Transverse colon (tissue), 4 donors: ENCODE results near the gene MUC4. TPM values are rescaled to one million over a fixed set of nuclear protein-coding genes. Genes with fewer than 3 reads are reported as not detected.
"Not testable (repeated sequence)": the region's sequence is repeated elsewhere in the genome, so short reads cannot be mapped to it uniquely, and the experiment has no call there.

ENCODE experiments used
- DNase-seq: peaks from one replicate; pipeline ENCODE4 v3.0.0-alpha.2; 2019
- H3K27ac ChIP-seq, 4 donors: fragments of 200-600 bp; sonication (generic); 2 replicates each; pipeline ENCODE4 v1.5.1; 2016 to 2018; ENCODE audit warnings: inconsistent platforms in 4 of 4
- H3K27me3 ChIP-seq: fragments of 200-600 bp; sonication (generic); 2 replicates; pipeline ENCODE4 v1.5.1; 2017; ENCODE audit warnings: inconsistent platforms
- H3K36me3 ChIP-seq, 4 donors: fragments of 200-600 bp; sonication (generic); 2 replicates each; pipeline ENCODE4 v1.5.1; 2017 to 2019; ENCODE audit warnings: inconsistent platforms in 4 of 4
- H3K4me1 ChIP-seq, 4 donors: fragments of 200-600 bp; sonication (generic); 2 replicates each; pipeline ENCODE4 v1.5.1; 2017 to 2020; ENCODE audit warnings: inconsistent platforms in 4 of 4
- H3K4me3 ChIP-seq, 4 donors: fragments of 200-600 bp; sonication (generic); 1 replicate in 1 of 4; 2 replicates in 3 of 4; pipeline versions ENCODE4 v1.5.1 to v1.6.1; 2017 to 2019; ENCODE audit warnings: inconsistent platforms in 4 of 4
- H3K9me3 ChIP-seq, 2 donors: fragments of 200-600 bp; sonication (generic); 2 replicates each; pipeline ENCODE4 v1.5.1; 2017 to 2019; ENCODE audit warnings: inconsistent platforms in 2 of 2
- EP300 ChIP-seq: sonication (generic); formaldehyde crosslinking; IDR thresholded peaks from one replicate; pipeline ENCODE4 v1.6.1; 2017; ENCODE audit warnings: antibody characterized with exemption, low read depth
- POLR2A ChIP-seq: fragments of 450-650 bp; IDR thresholded peaks from one replicate; pipeline ENCODE4 v1.6.1; 2016; ENCODE audit warnings: antibody characterized with exemption, mild to moderate bottlenecking, moderate library complexity
- POLR2AphosphoS5 ChIP-seq, 3 donors: sonication (generic); formaldehyde crosslinking; IDR thresholded peaks; one replicate each; pipeline ENCODE4 v1.6.1; 2016; ENCODE audit warnings: antibody characterized with exemption in 3 of 3
- WGBS, 2 donors: methylation state at CpG; one replicate each; pipeline ENCODE4 v1.1.5; 2018; ENCODE audit warnings: low coverage in 1 of 2; 5-methylcytosine and 5-hydroxymethylcytosine counted together
- in situ Hi-C, 4 donors: fragments of 200-750 bp; cut with MboI; loops; one replicate each; pipeline versions ENCODE4 v1.15.0 to v1.15.1; 2017; ENCODE audit warnings: low sequenced_read_pairs in 3 of 4, low pct_ligation_motif_present in 1 of 4, low pct_unique_long_range_greater_than_20kb in 1 of 4
- intact Hi-C: fragments of 100-400 bp; cut with DNase I; formaldehyde crosslinking; loops from one replicate; pipeline ENCODE4 v1.15.1; 2023; ENCODE audit warnings: low total_unique reads
- total RNA-seq, 4 donors: library from RNA; depleted of rRNA; stranded (reverse); fragments of >200 nt; gene quantifications; one replicate each; pipeline ENCODE4 v1.1.0, GENCODE V29; 2016
- TF ChIP-seq, protein P1 (sequence below), 5 experiments: fragments of 200-600 bp in 3 of 5; fragments of 450-650 bp in 2 of 5; sonication (generic) in 3 of 5; IDR thresholded peaks; 1 replicate in 2 of 5; 2 replicates in 3 of 5; pipeline ENCODE4 v1.5.1; 2016 to 2017; ENCODE audit warnings: antibody characterized with exemption in 5 of 5, inconsistent platforms in 3 of 5, mild to moderate bottlenecking in 2 of 5, moderate library complexity in 1 of 5

Gene MUC4
- total RNA-seq, 4 donors from 2014 or later, result 111 to 354 (median 170) TPM

DNA sequence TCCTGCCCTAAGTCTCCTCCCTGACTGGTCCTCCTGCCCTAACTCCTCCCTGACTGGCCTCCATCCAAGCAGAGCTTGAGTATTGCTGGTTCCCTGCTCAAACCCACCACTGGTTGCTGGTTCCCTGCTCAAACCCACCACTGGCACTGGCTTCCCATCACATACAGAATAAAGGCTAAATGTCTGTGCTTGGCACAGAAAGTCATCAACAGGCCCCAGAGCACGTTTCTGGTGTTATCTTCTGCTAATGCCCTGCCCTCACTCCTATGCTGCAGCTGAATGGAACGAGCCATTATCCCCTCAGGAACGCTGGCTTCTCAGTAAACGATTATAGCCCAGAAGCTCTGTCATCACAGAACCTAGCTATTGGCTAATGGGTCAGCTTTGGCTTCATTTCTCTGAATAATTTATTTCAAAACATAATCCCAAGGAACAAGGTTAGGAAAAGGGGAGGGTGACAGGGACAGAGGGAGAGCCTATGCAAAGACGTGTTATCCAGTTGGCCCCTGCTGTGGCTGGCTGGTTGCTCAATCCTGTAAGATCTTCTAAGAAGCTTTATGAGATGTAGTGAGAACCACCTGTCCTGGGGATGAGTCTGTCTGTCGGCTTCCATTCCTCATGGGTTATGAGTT lies 97.2 kb downstream of the MUC4 start:
- in situ Hi-C loops (no loop called here), intact Hi-C loops (no loop called here)
- DNase-seq, result no peak
- WGBS, 2 donors, result 81 to 89% methylated on average over 5 to 6 of the region's 6 CpGs
- peaks cover 0 to 24% (median 0%) of the 10 kb centered on the region in 4 donors for H3K36me3 ChIP-seq
- H3K27me3 ChIP-seq, result no peaks in the 10 kb centered on the region
- no peak overlapping the region for H3K27ac ChIP-seq
- no peak overlapping the region for H3K4me3 ChIP-seq
- no peaks in the 10 kb centered on the region for H3K9me3 ChIP-seq
- TF ChIP-seq EP300 (no peak), POLR2A (no peak), POLR2AphosphoS5 (IDR thresholded peaks at IDR 0.05) (no peak)
- TF ChIP-seq, protein P1, sequence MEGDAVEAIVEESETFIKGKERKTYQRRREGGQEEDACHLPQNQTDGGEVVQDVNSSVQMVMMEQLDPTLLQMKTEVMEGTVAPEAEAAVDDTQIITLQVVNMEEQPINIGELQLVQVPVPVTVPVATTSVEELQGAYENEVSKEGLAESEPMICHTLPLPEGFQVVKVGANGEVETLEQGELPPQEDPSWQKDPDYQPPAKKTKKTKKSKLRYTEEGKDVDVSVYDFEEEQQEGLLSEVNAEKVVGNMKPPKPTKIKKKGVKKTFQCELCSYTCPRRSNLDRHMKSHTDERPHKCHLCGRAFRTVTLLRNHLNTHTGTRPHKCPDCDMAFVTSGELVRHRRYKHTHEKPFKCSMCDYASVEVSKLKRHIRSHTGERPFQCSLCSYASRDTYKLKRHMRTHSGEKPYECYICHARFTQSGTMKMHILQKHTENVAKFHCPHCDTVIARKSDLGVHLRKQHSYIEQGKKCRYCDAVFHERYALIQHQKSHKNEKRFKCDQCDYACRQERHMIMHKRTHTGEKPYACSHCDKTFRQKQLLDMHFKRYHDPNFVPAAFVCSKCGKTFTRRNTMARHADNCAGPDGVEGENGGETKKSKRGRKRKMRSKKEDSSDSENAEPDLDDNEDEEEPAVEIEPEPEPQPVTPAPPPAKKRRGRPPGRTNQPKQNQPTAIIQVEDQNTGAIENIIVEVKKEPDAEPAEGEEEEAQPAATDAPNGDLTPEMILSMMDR (IDR thresholded peaks at IDR 0.05), result no peak
- peaks cover 0 to 4% (median 0%) of the 10 kb centered on the region in 4 donors for H3K4me1 ChIP-seq

DNA sequence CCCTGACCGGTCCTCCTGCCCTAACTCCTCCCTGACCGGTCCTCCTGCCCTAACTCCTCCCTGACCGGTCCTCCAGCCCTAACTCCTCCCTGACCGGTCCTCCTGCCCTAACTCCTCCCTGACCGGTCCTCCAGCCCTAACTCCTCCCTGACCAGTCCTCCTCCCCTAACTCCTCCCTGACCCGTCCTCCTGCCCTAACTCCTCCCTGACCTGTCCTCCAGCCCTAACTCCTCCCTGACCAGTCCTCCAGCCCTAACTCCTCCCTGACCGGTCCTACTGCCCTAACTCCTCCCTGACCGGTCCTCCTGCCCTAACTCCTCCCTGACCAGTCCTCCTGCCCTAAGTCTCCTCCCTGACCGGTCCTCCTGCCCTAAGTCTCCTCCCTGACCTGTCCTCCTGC lies 98.6 kb downstream of the MUC4 start:
- peaks cover 0 to 33% (median 2%) of the 10 kb centered on the region in 4 donors for H3K36me3 ChIP-seq
- H3K9me3 ChIP-seq, H3K4me3 ChIP-seq, in situ Hi-C loops, H3K4me1 ChIP-seq, intact Hi-C loops, H3K27me3 ChIP-seq, DNase-seq, H3K27ac ChIP-seq: not testable (repeated sequence)
- 43 to 80% methylated on average over 1 to 2 of the region's 9 CpGs for WGBS, 2 donors

DNA sequence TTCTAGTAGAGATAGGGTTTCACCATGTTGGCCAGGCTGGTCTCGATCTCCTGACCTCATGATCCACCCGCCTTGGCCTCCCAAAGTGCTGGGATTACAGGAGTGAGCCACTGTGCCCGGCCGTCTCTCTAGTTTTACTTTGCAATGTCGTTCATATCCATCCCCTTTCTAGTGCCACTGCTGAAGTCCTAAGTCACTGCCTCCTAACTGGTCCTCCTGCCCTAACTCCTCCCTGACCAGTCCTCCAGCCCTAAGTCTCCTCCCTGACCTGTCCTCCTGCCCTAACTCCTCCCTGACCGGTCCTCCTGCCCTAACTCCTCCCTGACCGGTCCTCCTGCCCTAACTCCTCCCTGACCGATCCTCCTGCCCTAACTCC lies 99.2 kb downstream of the MUC4 start:
- H3K27me3 ChIP-seq, H3K9me3 ChIP-seq, DNase-seq, intact Hi-C loops, H3K27ac ChIP-seq, H3K4me3 ChIP-seq, H3K4me1 ChIP-seq, in situ Hi-C loops: not testable (repeated sequence)
- WGBS, 2 donors, result 83% methylated on average over 8 of the region's 8 CpGs; no CpG with 5 or more reads in 1 of the 2 donors
- peaks cover 0 to 33% (median 2%) of the 10 kb centered on the region in 4 donors for H3K36me3 ChIP-seq

DNA sequence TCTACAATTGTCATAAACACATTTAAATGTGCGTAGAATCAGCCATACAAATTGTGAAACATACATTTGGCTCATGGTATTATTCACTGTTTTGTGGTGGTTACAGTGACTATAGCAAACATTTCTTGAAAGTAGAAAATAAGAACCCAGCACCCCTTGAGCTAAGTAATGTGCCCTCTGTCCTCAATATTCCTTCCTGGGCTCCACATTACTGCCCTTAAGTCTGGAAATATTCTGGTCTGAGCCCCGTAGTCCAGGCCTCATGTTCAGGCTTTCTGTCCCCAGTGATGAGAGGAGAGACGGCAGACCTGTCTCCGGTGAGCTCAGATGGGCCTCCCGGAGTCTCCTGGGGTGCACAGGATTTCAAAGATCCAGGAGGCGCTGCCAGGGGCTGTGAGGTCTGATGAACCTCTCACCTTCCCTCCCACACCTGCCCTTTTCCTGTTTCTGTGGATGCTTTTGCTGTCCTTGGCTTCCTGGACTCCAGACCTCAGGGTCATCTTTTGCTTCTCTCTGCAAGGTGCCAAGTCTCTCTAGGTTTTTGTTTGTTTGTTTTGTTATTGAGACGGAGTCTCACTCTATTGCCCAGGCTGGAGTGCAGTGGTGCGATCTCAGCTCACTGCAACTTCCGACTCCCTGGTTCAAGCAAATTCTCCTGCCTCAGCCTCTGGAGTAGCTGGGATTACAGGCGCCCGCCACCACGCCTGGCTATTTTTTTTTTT lies 99.8 kb downstream of the MUC4 start:
- intact Hi-C loops (no loop called here), in situ Hi-C loops (no loop called here)
- H3K4me1 ChIP-seq, result peaks cover 0 to 4% (median 0%) of the 10 kb centered on the region in 4 donors
- no peaks in the 10 kb centered on the region for H3K27me3 ChIP-seq
- no peak overlapping the region for H3K4me3 ChIP-seq
- no peak for DNase-seq
- 83 to 96% methylated on average over 8 to 12 of the region's 12 CpGs for WGBS, 2 donors
- no peak overlapping the region for H3K27ac ChIP-seq
- TF ChIP-seq POLR2AphosphoS5 (IDR thresholded peaks at IDR 0.05) (no peak), EP300 (no peak), POLR2A (no peak)
- TF ChIP-seq, protein P1 (IDR thresholded peaks at IDR 0.05), result no peak
- H3K9me3 ChIP-seq, result no peaks in the 10 kb centered on the region
- H3K36me3 ChIP-seq, result peaks cover 0 to 33% (median 2%) of the 10 kb centered on the region in 4 donors

DNA sequence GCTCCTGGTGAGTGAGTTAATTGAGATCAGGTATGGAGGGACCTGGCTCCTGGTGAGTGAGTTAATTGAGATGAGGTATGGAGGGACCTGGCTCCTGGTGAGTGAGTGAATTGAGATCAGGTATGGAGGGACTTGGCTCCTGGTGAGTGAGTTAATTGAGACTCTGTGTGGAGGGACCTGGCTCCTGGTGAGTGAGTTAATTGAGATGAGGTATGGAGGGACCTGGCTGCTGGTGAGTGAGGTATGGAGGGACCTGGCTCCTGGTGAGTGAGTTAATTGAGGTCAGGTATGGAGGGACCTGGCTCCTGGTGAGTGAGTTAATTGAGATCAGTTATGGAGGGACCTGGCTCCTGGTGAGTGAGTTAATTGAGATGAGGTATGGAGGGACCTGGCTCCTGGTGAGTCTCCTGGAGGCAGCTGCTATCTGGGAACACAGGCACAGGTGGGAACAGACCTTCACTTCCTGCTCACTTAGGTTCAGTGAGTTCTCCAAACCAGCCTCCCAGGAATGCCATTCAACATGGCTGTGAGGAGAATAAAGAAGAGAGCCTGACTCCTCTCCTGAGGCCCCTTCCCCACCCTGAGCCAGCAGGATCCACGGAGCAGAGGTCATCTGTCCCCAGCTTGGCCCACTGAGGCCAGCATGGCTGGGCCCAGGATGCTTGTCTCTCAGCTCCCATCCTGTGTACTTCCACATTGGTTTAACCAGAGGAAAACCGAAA lies 100.5 kb downstream of the MUC4 start:
- WGBS, 2 donors, result 67 to 89% methylated on average over 1 to 2 of the region's 2 CpGs
- H3K4me3 ChIP-seq, DNase-seq, H3K4me1 ChIP-seq, in situ Hi-C loops, intact Hi-C loops, H3K27ac ChIP-seq, H3K27me3 ChIP-seq, H3K9me3 ChIP-seq: not testable (repeated sequence)
- H3K36me3 ChIP-seq, result peaks cover 0 to 33% (median 2%) of the 10 kb centered on the region in 4 donors

DNA sequence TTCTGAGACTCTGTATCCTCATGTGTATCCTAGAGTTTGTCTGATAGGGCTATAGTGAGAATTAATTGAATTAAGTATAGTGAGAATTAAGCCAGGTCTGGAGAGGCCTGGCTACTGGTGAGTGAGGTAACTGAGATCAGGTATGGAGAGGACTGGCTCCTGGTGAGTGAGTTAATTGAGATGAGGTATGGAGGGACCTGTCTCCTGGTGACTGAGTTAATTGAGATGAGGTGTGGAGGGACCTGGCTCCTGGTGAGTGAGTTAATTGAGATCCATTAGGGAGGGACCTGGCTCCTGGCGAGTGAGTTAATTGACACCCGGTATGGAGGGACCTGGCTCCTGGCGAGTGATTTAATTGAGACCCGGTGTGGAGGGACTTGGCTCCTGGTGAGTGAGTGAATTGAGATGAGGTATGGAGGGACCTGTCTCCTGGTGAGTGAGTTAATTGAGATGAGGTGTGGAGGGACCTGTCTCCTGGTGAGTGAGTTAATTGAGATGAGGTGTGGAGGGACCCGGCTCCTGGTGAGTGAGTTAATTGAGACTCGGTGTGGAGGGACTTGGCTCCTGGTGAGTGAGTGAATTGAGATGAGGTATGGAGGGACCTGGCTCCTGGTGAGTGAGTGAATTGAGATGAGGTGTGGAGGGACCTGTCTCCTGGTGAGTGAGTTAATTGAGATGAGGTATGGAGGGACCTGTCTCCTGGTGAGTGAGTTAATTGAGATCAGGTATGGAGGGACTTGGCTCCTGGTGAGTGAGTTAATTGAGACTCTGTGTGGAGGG lies 101.4 kb downstream of the MUC4 start:
- H3K4me3 ChIP-seq, intact Hi-C loops, H3K27me3 ChIP-seq, H3K4me1 ChIP-seq, in situ Hi-C loops, H3K9me3 ChIP-seq, H3K27ac ChIP-seq, DNase-seq: not testable (repeated sequence)
- H3K36me3 ChIP-seq, result peaks cover 0 to 32% (median 2%) of the 10 kb centered on the region in 4 donors
- 59 to 85% methylated on average over 5 to 6 of the region's 6 CpGs for WGBS, 2 donors
